Epidermal melanocyte (primary cell): Measurements from ENCODE around the gene KCNQ2.

Source experiments
- DNase-seq: peaks from one replicate; pipeline ENCODE4 v3.0.0; 2011; ENCODE audit warnings: low spot score; ENCODE audit not compliant: insufficient read length

KCNQ2 gene

DNA sequence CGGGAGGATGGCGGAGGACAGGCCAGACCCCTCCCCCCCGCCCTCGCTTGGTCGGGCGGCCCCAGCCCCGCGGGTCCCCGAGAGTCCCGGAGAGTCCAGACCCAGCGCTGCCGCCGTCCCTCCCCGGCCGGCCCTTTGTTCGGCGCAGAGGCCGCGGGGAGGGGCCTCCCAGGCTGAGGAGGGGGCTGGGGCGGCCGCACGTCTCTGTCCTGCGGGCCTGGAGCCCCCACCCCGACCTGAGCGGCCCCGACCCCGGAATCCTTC, 806 bp downstream of the KCNQ2 start:
- no peak for DNase-seq

DNA sequence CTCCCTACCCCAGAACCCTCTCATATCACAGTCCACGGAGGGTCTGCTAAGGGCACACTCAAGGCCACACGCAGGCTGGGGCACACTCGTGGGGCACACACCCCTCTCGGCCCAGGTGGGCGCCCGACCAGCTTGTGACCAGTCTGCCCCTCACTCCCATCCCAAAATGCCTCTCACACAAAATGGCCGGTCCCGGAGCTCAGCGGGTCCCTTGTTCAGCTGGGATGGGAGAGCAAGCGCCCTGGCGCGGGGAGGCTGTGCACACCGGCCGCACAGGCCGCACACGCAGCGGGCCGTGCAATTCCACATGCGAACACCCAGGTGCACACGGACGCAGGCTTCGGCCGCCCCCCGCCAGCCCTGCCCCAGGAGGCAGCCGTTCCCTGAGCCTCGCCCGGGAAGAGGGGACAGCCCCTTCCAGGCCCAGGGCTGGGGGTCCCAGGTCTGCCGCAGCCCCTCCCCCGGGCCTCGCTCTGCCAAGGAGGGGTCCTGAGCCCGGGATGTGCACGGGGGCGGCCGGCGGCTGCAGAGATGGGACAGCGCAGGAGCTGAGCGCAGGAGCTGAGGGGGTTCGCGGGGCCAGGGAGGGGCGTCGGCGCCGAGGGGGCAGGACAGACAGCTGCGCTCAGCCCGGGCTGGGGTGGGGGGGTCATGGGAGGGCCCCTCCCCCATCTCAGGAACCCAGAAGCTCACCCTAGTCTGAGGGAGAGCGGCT, 1.3 kb downstream of the KCNQ2 start:
- no peak for DNase-seq

DNA sequence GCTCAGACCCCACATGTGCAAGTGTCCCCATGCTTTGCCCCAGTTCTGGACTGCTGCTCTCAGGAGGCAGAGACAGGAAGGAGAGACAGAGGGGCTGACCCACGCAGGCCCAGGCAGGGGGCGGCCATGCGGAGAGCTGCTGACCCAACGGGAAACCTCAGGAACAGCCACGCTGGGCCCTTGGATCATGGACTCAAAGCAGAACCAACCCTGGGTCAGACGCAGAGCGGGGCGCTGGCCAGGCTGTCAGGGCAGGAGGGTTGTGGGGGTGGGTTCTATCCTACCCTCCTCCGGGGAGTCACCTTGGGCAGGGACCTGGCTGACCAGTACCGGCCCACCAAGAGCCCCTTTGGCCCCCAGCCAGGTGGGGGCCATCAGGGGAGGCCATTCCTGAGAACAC, 2.0 kb downstream of the KCNQ2 start:
- DNase-seq, result no peak

DNA sequence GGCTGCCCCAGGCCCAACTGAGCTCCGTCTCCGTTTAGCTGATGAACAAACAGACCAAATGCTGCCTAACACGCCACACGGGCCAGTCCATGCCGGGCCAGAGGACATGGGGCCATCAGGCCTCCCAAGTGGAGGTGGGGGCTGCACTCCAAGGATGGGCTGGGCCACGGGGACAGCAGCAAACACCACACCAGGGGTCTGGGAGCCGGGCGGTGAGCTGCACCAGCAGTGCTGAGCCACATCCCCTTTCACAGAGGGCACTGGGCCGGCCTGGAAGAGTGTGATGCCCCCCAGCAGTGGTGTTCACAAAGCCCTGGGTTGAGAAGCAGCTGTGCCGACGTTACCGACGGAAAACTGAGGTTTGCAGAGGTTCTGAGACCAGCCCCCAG, 2.7 kb downstream of the KCNQ2 start:
- DNase-seq, result no peak

DNA sequence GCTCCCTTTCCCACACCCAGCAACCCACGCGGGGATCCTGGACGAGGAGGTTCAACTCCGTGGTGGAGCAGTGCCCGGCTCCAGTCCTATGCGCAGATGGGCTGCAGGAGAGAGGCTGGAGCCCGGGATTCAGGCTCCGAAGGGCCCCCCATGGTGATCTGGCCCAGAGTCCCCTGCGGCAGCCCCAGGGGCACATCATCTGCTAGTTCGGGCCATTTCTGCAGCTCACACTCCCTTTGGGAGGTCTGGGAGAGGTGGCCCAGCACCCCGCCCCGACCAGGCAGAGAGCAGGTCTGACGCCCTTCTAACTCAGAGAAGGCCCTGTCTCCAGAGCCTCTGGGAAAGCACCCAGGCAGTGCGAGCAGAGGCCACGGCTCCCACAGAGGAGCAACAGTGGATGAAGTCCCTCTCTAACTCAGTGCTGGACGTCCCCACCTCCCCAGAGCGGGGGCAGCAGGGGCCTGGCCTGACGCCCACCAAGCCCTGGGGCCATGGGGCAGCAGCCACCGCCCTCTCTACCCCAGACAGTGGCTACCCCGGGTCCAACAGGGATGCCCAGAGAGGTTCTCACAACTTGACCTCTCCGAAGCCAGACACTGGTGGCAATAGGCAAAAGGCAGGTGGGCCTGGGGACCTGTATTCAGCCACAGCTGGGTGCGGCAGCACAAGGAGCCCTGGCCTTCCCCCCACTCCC, 3.3 kb downstream of the KCNQ2 start:
- DNase-seq, result no peak

DNA sequence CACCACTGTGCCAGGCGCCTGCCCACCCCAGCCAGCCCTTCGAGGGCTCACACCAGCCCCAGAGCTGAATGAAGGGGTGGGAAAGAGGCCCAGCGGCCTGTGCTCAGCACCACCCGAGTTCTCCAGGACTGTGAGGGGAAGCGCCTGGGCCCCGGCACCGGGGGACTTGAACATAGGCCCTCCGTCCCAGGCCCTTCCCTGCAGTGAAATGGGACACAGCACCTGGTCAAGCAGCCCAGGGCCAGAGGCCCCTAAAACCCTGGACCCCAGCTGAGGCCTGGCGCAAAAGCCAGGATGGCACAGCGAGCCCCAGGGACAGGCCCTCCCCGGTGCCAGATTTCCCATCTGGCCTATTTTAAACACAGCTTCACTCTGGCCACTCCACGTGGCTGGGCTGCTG, 4.0 kb downstream of the KCNQ2 start:
- DNase-seq, result no peak

DNA sequence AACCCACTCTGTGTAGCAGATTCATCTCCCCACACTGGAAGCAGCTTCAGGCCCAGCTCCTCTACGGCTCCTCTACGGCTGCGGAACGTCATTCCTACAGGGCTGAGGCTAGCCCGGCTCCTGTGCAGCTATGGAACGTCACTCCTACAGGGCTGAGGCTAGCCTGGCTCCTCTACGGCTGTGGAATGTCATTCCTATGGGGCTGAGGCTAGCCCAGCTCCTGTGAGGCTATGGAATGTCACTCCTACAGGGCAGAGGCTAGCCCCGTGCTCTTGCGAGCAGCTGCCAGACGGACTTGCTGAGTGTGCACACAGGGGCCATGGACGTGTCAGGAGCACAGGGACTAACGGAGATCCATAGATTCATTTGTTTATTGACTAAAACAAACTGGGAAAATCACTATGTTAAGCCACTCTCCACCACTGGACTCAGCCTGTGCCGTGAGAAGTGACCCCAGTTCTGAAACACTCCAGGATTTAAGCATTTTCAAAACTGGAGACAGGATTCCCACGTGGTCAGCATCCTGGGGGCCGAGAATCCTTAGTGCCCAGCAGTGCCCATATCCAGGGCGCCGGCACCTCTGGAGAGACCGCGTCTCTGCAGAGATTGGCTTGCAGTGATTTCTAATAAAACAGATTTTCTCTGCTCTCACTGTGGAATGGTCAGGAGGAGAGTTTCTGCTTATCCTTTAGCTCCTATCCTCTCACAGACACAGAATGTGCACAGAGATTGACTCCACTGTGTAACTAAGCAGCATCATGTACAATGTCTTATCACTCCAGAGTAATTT, 5.0 kb downstream of the KCNQ2 start:
- DNase-seq, result no peak

DNA sequence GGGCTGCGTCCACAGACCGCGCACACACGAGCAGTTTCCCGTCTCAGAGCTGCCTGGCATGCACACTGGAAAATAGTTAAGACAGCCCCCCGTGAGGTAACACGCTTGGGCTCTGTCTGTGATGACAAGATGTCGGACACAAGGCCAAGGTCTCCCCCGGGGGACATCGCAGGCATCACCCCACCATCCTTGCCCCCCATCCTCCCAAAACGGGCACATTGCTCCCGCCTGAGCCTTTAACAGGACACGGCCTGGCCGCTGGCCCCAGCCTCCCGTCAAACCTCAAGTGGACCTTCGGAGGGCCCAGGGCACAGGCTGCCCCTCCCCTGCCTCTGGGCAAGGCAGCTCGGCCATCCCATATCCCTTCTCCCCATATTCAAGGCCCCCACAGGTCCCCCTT, 5.6 kb downstream of the KCNQ2 start:
- DNase-seq, result no peak

DNA sequence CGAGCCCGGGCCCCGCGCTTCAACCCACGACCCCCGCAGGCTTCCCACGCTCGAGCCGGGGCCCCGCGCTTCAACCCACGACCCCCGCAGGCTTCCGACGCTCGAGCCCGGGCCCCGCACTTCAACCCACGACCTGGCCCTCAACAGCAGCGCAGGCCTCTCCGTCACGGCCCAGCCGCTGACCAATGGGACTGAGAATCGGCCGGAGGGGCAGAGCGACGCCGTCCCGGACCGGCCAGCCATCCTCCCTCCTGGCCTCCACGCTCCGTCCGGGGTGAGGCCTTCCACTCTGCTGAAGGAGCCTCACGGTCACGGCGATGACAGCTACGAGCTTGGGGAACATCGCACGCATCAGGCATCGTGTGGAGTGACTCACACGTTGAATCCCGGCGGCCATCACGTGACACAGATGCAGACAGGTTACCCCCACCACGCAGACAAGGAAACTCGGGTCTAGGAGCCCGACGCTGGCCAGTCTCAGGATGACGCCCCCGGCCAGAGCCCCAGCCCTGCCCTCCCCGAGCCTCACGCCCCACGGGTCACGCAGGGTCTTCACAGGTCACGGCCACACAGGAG, 6.1 kb downstream of the KCNQ2 start:
- DNase-seq, result no peak

DNA sequence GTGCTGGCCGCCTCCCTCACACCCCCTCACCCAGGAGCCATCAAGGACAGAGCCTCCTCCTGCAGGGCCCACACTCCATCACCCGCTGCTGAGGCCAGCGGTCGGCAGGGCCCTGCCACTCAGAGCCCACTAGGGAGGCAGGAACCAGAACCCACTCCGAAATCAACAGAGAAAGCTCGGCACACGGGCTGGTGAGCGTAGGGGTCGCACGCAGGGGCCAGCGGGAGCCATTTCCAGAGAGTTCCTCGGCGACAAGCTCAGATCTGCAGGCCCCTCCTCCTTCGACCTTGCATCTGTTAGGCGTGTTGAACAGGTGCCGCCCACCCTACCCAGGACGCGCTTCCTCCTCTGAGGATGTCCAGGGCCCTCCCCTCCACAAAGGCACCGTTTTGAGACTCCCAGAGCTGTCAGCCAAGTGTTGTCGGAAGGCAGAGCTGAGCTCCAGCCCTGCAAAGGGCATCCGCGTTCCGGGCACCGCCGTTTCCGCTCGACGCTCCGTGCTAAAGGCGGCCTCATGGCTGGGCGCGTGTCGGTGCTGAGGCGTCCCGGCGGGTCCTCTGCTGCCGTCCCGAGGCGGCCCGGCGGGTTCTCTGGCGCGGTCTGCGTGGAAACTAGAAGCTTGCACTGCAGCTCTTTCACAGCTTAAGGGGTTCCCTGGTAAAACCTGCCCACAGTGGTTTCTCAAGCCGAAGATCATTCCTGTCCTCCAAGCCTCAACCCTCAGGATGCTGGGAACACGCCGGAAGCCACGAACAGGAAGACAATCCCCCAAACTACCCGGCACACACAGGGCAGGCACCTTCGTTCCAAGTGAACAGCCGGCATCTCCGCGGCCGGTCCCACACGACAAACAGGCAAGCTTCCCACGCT, 6.8 kb downstream of the KCNQ2 start:
- DNase-seq, result no peak

DNA sequence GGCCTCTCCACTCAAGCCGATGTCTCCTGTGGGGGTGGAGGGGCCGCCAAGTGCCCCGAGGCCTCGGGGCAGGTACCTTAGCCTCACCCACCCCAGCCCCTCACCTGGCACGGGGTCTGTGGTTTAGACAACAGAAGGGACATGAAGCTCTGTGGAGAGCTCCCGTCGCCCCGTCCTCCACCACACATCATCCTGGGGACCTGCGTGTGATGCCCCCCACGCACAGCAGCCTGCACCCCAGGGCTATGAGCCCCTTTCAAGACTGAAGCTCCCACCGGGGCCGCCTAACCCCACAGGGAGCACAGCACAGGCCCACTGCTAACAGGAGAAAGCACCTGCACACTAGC, 8.2 kb downstream of the KCNQ2 start:
- DNase-seq, result no peak

DNA sequence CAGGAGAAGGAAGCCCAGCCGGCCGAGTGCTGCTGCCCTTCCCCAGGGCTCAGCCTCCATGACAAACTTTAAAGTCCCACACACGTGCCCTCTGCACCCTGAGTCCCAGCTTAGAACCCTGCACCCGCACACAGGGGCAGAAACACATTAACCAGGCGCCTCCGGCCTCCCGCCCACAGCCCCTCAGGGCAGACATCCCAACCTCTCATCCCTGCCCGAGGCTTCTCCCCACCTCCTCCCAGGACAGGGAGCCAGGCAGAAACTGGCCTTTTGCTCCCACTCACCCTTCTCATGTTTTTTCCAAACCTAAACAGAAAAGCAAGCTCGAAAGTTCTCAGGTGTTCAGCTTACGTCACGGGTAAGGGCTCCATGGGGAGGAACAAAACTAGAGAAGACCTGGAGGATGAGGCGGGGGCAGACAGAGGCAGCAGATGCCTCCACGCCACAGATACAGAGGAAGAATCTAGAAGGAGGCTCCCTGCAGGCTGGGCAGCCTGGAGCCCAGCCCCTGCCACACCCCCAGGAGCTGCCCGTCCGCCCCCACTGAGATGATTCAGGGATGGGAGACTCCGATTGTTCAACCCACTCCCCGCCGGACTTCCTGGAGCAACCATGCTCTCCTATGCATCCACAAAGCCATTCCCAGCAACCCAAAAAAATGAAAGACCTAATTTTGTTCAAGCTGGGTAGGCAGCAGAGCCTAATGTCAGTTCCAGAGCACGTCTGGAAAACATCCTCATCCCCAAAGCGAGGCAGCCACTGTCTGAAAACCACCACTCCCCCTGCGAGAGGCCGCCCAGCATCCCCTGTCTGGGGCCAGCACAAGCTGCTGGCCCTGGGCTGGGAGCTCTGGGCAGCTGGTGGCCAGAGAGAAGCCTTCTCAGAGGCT, 8.8 kb downstream of the KCNQ2 start:
- DNase-seq, result no peak

DNA sequence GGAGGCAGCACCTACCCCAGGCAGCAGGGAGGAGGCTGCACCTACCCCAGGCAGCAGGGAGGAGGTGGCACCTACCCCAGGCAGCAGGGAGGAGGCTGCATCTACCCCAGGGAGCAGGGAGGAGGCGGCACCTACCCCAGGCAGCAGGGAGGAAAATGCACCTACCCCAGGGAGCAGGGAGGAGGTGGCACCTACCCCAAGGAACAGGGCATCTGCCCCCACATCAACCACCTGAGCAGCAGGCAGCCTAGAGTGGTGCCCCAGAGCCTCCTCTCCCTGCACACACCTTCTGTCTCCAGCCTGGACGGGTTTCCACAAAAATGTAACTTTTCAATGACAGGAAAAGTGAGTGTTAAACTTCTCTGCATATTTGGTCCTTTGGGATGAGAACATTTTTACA, 10.2 kb downstream of the KCNQ2 start:
- no peak for DNase-seq

DNA sequence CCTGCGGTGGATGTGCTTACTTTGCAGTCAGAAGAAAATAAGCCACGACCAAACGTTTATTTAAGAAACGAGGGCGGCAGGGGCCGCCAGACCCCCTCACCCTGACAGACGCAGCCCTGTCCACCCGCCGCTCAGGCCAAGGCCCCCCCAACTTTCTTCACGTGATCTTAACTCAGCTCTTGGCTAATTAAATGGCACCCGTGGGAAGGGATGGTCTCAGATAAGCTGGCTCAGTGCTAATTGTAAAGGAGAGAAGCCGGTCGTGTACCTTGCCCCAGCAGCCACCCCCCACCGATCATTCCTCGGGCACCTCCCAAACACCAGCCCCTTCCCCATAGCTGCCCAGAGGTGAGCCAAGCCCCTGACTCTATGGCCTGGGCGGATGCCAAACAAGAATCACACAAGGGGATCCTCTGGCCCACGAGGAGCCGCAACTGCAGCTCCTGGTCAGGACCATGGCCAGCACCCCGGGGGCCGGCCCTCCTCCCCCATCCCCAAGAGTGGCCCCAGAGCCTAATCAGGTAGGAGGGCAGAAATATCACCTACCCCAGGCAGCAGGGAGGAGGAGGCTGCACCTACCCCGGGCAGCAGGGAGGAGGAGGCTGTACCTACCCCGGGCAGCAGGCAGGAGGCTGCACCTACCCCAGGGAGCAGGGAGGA, 11.2 kb downstream of the KCNQ2 start:
- no peak for DNase-seq

DNA sequence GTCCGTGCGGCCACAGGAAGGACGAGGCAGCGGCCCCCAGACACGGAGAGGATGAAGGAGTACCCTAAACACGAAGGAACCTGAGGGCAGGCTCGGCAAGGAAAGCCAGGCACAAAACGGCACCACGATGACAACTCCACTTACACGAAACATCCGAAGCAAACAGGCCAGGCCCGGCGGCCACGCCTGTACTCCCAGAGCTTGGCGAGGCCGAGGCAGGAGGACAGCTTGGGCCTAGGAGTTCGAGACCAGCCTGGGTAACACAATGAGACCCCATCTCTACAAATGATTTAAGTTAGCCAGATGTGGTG, 13.4 kb downstream of the KCNQ2 start:
- no peak for DNase-seq

DNA sequence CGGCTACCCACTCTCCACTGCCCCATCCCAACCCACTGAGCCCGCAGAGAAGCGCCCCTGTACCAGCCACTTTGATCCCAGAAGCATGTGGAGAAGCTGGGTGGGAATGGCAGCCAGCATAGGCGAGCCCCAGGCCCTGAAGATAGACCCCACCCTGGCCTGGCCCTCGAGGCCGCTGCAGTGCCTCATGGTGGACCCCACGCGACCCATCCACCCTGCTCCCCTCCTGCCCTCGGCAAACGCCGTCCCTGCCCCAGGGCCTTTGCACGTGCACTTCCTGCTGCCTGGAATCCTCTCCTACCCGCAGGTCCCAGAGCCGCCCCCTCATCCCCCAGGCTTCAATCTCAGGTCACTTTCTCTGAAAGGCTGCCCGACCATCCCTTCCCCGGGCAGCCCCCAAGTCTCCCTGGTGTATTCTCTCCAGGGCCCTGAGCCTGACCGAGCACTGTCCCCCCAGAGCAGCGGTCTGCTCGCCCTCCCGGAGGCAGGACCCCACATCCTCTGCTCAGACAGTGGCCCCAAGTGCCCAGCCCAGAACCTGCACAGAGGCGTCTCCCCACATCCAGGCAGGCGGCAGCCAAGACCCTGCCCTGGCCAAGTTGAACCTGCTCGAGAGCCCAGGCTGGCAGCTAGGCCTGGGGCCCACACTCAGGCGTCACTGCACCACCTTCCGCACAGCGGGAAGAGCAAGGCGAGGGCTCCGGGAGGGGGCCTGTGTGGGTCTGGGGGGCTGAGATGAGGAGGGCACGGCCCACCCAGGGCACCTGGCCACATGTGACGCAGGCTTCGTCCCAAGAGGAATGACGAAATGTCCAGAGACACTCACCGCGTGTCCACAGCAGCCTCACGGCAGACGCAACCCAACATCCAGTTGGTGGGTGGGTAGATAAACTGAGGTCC, 14.0 kb downstream of the KCNQ2 start:
- no peak for DNase-seq

DNA sequence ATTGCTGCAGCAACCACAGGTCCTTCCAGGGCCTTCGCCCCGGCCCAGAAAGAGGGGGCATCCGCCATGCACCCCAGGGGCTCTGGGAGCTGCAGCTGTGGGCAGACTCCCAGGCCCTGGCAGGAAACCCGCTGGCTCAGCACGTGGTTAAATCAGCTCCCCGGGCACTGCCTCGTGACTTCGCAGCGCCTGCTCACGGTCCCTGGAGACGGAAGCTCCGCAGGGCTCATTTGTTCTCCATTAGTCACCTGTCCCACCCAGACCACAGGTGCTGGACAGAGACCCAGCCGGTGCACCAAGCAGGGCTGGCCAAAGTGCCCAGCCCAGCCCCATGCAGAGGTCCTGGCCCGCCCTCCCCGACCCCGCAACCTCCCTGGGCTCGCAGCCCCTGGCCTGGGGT, 14.7 kb downstream of the KCNQ2 start:
- no peak for DNase-seq

DNA sequence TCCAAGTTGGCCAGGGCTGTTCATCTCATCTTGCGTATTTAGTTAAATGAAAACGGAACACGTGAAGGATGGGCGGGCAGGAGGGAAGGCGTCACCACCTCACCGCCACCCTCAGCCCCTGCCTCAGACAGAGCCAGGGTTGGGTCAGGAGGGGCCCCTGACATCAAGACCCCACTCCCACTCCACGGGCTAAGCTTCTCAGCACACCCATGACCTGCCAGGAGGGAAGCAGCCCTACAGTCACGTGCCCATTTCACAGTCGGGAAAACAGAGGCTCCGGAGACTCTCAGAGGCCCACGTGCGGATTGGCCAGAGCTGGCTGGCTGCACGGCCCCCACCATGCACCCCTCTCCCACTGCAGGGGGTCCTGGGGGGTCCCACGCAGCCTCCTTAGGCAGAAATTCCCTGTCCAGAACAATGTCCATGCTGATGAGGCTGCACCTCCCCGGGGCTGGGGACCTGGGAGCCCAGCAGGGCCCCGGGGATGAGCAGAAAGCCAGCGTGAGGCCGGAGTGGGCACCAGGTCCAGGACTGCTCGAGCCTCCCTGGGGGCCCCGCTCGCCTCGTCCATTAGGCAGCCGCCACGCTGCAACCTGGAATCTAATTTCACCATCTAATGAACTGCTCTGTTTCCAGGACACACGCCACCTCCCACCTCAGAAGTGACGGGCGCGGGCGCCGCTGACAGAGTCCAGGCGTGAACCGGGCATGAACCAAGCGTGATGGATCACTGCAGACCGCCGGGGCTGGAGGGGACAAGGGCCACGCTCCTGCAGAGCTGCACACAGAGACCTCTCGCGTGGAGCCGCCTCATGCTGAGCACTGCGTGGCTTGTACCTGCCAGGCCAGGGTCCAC, 15.8 kb downstream of the KCNQ2 start:
- DNase-seq, result no peak

DNA sequence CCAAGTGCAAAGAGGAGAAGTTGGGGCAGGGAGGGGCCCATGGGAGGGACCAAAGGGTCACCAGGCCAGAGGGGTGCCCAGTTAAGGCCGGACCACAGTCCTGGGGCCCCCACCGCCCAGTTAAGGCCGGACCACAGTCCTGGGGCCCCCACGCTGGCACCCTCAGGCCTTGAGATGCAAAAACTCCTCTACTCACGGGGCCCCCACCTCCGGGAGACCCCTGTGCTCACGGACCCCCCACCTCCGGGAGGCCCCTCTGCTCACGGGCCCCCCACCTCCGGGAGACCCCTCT, 16.9 kb downstream of the KCNQ2 start:
- DNase-seq, result no peak
